ENCODE measurements around the gene INPP5A.

INPP5A gene

GRCh38 chr10:132712291-132712690 is 174.7 kb downstream of the INPP5A start:
- DNase-seq: no peak

DNA sequence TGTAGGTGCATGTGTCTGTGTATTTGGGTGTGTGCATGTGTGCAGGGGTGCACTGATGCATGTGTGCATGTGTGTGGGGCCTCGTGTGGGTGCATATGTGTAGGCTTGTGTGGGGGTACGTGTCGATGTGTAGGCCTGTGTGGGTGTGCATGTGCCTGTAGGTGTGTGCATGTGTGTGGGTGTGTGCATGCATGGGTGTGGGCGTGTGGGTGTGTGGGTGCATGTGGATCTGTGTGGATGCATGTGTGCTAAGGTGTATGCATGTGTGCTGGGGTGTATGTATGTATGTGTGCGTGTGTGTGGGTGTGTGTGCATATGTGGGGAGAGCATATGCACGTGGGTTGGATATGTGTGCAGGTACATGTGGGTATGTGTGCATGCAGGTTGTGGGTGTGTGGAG is 175.2 kb downstream of the INPP5A start:
- no peak for DNase-seq

DNA sequence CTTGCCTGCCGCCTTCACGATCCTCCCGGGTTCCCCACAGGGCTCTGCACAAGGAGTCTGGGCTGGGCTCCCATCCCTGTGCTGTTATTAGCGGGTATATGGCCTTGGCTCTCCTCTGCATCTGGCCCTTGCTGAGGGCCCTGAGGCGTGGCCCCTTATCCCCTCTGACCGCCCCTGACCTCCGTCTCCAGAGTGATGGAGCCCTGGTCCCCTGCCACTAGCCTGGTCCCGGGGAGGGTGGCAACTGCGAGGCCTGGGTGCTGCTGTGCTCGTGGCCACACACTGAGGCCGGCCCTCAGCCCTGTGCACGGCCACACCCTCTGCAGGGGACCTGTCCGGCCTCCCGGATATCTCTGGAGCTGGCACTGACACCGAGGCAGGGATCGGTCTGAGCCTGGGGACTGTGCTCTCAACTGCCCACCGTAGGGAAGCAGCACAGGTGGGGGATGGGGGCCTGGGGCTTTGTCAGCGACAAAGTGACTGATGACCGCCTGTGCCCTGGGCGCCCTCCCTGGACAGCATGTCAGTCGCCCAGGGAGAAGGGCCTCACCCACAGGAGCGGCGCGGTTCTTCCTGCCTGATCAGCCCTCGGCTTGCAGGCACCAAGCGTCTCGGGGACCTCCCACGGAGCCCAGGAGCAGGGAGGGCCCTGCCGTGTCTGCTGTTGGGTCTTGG is 176.0 kb downstream of the INPP5A start:
- DNase-seq: no peak

- no peak for DNase-seq
Measured at GRCh38 chr10:132714096-132714985, 176.8 kb downstream of the INPP5A start.

- no peak for DNase-seq
Measured at GRCh38 chr10:132714986-132715775, 177.6 kb downstream of the INPP5A start.

DNA sequence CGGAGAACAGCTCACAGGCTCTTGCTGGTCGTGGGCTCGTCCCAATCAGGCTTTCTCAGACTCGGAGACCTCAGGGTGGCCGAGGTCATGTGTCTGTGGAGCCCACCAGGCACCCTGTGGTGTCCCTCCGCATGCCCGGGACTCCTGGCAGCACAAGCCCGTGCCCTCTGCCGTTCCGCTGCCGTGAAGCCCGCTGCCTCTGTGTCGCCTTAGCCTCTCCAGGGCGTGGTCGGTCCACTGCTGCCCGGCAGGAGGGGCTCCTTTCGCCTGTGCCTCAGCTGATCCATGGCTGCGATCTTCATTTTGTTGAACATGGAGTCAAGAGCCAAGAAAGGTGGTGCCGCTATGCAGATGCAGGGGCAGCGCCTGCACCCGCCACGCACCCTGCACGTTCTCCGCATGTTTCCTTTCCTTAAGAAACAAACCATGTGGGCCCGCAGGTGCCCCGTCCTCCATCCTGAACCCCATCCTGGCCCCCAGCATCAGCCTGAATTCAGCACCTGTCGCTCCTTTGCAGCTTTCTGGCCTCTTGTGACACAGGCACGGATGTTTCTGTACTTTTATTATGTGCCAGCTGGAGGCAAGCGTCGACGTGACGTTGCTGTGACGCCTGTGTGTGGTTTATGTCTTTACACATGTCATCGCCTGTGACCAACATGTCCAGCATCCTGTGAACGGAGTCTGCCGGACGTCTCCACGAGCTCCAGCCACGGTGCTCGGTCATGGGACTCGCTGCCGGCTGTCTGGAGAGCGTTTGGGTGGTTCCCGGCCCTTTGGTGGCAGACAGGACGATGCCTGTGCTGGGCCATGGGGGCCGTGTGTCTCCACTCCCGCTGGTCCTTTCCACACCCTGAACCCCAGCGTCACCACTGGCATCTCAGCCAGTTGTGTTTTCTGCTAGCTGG is 178.4 kb downstream of the INPP5A start:
- no peak for DNase-seq

DNA sequence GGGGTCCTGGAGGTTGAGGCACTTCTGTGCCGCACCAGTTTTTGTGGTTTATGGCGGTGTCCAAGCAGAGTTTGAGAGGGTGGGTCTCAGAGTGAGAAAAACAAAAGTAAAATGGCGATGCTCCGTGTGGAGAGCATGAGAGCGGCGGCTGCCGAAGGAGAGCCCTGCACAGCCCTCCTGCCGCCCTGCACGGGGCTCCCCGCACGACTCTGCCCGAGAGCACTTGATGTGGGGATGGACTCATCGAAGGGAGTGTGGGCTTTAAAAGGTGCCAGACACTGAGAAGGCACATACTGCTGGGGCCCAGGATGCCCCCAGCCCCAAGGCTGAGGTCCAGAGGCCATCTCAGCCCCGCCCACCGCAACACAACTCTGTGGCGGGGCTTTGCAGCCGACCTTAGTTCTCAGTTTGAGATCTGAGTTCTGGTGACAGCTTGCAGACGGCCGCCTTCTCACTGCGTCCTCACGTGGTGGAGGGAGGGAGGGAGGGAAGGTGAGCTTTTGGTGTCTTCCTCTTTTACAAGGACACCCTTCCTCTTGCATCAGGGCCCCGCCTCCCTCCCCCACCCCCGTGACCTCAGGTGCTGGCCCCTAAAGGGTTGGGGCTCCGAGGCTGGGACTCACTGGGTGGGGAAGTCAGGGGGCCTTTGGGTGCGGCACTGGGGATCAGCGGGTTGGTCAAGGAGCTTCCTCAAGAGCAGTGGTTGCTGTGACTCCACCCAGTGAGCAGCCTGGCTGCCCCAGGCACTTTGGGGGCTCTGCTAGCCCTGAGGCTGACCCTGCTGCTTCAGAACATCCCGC is 179.3 kb downstream of the INPP5A start:
- no peak for DNase-seq

GRCh38 chr10:132721725-132722124 is 184.1 kb downstream of the INPP5A start:
- no peak for DNase-seq

- no peak for DNase-seq
Measured at GRCh38 chr10:132722394-132723329, 185.1 kb downstream of the INPP5A start.

GRCh38 chr10:132723330-132723970 is 185.9 kb downstream of the INPP5A start:
- no peak for DNase-seq

DNA sequence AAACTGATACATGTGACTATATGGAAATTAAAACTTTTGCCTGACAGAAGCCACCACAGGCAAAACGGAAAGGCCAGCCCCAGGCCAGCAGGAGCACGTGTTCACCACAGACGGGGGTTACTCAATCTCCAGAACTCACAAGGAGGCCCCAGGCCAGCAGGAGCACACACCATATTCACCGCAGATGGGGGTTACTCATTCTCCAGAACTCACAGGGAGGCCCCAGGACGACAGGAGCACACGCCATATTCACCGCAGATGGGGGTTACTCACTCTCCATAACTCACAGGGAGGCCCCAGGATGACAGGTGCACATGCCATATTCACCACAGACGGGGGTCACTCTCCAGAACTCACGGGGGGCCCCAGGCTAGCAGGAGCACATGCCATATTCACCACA is 186.9 kb downstream of the INPP5A start:
- no peak for DNase-seq

GRCh38 chr10:132725202-132725601 is 187.6 kb downstream of the INPP5A start:
- no peak for DNase-seq

DNA sequence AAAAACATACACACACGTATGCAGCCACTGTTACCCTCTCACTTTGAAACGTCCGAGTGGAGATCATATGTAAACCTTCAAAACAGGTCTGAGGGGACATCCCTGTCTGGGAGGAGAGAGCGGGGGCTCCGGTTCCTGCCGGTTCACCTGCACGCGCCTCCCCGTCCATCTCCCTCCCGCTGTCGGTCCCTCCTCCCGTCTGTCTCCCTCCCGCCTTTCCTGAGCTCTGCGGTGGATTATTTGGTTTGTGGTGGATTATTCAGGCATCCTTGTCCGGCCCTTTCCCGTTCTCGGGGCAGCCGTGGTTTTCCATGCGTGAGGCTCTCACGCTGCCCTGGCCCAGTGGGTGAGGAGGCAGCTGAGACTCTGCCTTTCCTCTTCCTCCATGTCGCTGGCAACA is 188.6 kb downstream of the INPP5A start:
- DNase-seq: no peak

- no peak for DNase-seq
Measured at GRCh38 chr10:132726951-132727350, 189.4 kb downstream of the INPP5A start.

DNA sequence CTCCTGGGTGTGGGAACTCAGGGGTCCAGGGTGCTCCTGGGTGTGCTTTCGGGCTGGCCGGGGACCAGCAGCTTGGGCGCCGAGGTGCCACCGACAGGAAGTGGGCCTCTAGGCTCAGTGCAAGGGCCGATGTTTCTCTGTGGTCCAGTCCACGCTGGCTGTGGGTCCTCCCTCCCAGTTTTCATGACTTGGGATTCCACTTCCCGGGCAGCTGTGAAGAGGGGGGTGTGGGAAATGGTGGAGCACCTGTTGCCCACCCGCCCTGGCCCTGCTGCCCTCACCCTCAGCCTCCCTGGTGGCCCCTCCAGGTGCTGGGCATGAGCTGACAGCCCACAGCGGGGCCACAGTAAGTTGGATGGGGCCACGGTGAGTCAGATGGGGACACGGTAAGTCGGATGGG is 189.8 kb downstream of the INPP5A start:
- DNase-seq: no peak

GRCh38 chr10:132728321-132728720 is 190.7 kb downstream of the INPP5A start:
- DNase-seq: no peak

GRCh38 chr10:132728741-132729140 is 191.2 kb downstream of the INPP5A start:
- no peak for DNase-seq

DNA sequence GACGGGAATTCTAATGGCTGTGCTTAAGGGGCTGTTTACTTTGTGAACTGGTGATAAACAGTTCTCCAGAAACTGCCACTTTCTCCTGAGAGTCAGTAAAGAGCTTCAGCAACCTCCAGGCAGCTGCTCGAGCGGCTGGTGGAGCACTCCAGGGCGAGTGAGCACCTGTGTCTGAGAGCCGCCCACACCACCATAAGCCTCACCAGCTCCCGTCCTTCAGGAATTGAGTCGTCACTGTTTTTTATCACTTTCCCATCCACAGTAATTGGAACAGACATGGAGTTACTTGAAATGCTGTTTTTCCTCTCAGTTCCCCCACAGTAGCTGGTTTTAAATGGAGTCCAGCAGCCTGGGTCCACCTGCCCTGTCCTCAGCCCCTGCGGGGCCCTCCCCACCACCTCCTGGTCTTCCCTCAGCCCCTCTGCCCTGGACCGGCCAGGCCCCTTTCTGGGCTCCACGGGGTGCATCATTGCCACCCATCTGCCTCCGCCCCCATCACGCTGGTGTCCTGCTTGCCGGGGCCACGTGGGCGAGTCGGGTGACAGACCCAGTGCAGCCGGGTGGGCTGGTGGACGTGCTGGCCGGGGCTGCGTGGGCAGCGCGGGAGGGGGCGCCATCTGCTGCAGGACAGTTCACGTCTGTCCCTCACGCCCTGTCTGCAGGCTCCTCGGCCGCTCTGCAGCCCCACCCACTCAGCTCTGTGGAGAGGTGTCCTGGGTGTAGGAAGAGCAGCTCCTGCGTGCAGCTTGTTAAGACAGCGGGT is 192.4 kb downstream of the INPP5A start:
- no peak for DNase-seq

GRCh38 chr10:132730573-132730953 is 193.0 kb downstream of the INPP5A start:
- DNase-seq: no peak

Data from CD4-positive, alpha-beta T cell treated with Interleukin-6 for 4 hours (primary cell).